GM10266 (cell line): ENCODE results near the gene TEX22.
"Not testable (repeated sequence)": the region's sequence is repeated elsewhere in the genome, so short reads cannot be mapped to it uniquely, and the experiment has no call there.

Experiments
- DNase-seq: peaks from one replicate; pipeline ENCODE4 v3.0.0; 2012; ENCODE audit errors: extremely low spot score
- CTCF ChIP-seq: IDR thresholded peaks from 2 replicates; pipeline ENCODE4 v1.5.1; 2012; ENCODE audit warnings: mild to moderate bottlenecking, low read depth; ENCODE audit not compliant: control insufficient read depth, insufficient read depth; ENCODE audit errors: missing control alignments

The TEX22 gene

GRCh38 chr14:105358943-105359342 is 39.4 kb upstream of the TEX22 start:
- no peak for DNase-seq
- TF ChIP-seq CTCF: no peak

GRCh38 chr14:105361412-105361811 is 36.9 kb upstream of the TEX22 start:
- not testable (repeated sequence) for DNase-seq

- TF ChIP-seq CTCF: no peak
- DNase-seq: peak; percentile 74
These were observed 34.3 kb upstream of the TEX22 start for GRCh38 chr14:105363847-105364708.

GRCh38 chr14:105365101-105365500 is 33.2 kb upstream of the TEX22 start:
- no peak for TF ChIP-seq CTCF
- DNase-seq: no peak

- TF ChIP-seq CTCF: no peak
These were observed 32.7 kb upstream of the TEX22 start for GRCh38 chr14:105365681-105366080.

GRCh38 chr14:105366386-105367074 is 31.8 kb upstream of the TEX22 start:
- no peak for DNase-seq
- no peak for TF ChIP-seq CTCF

More at GRCh38 chr14:105365681-105366080, 32.7 kb upstream of the TEX22 start:
- DNase-seq: no peak

GRCh38 chr14:105367116-105368031 is 31.0 kb upstream of the TEX22 start:
- TF ChIP-seq CTCF: no peak
- no peak for DNase-seq
